ENCODE data around the gene AGFG1.
"Not testable (repeated sequence)": the region's sequence is repeated elsewhere in the genome, so short reads cannot be mapped to it uniquely, and the experiment has no call there.

Gene AGFG1

GRCh38 chr2:227551836-227552235 is 79.9 kb downstream of the AGFG1 start:
- DNase-seq, result no peak

- no peak for DNase-seq
Observed at GRCh38 chr2:227562581-227562980, 90.6 kb downstream of the AGFG1 start.

- DNase-seq, result no peak
Observed at GRCh38 chr2:227565080-227565479, 93.1 kb downstream of the AGFG1 start.

- no peak for DNase-seq
Observed at GRCh38 chr2:227566012-227566411, 94.1 kb downstream of the AGFG1 start.

GRCh38 chr2:227568852-227569169 is 96.9 kb downstream of the AGFG1 start:
- DNase-seq, result no peak

- no peak for DNase-seq
Observed at GRCh38 chr2:227570615-227571014, 98.7 kb downstream of the AGFG1 start.

GRCh38 chr2:227576110-227576509 is 104.2 kb downstream of the AGFG1 start:
- no peak for DNase-seq

- no peak for DNase-seq
Observed at GRCh38 chr2:227576812-227577211, 104.9 kb downstream of the AGFG1 start.

- no peak for DNase-seq
Observed at GRCh38 chr2:227577555-227577954, 105.6 kb downstream of the AGFG1 start.

- no peak for DNase-seq
Observed at GRCh38 chr2:227578642-227579041, 106.7 kb downstream of the AGFG1 start.

GRCh38 chr2:227579791-227580190 is 107.8 kb downstream of the AGFG1 start:
- no peak for DNase-seq

GRCh38 chr2:227582369-227582768 is 110.4 kb downstream of the AGFG1 start:
- no peak for DNase-seq

GRCh38 chr2:227592694-227593387 is 120.9 kb downstream of the AGFG1 start:
- no peak for DNase-seq

GRCh38 chr2:227595797-227596196 is 123.8 kb downstream of the AGFG1 start:
- DNase-seq, result no peak

- no peak for DNase-seq
Observed at GRCh38 chr2:227597036-227597435, 125.1 kb downstream of the AGFG1 start.

GRCh38 chr2:227597998-227598397 is 126.0 kb downstream of the AGFG1 start:
- DNase-seq, result no peak

GRCh38 chr2:227598835-227599503 is 127.0 kb downstream of the AGFG1 start, which contains the start of gene SCYGR2:
Gene SCYGR2, plus strand, starts transcription at chr2:227598893. Its CDS starts 0 bp downstream, at chr2:227598893.
- DNase-seq, result not testable (repeated sequence)

GRCh38 chr2:227602358-227602757 is 130.4 kb downstream of the AGFG1 start:
- no peak for DNase-seq

- DNase-seq, result no peak
Observed at GRCh38 chr2:227606476-227606875, 134.5 kb downstream of the AGFG1 start.

- no peak for DNase-seq
Observed at GRCh38 chr2:227607941-227608340, 136.0 kb downstream of the AGFG1 start.

- no peak for DNase-seq
Observed at GRCh38 chr2:227608561-227609338, 136.8 kb downstream of the AGFG1 start.

GRCh38 chr2:227610123-227610522 is 138.2 kb downstream of the AGFG1 start:
- no peak for DNase-seq

Data from activated naive CD4-positive, alpha-beta T cell (primary cell).